ENCODE results near the gene CYP2B6.

DNA sequence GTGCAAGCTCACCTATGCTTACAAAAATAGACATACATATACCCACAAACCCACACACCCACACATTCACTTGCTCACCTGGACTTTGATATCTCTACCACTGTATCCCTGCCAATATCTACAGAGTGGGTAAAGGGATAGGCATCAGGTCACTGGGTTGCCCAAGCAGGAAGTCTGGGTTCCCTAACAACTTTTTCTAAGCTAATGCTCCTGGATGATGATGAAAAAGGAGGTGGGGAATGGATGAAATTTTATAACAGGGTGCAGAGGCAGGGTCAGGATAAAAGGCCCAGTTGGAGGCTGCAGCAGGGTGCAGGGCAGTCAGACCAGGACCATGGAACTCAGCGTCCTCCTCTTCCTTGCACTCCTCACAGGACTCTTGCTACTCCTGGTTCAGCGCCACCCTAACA lies at the start of gene CYP2B6:
- TF ChIP-seq ZFX (IDR thresholded peaks at IDR 0.05; ENCODE audit: borderline replicate concordance): no peak
- TF ChIP-seq, protein P1, sequence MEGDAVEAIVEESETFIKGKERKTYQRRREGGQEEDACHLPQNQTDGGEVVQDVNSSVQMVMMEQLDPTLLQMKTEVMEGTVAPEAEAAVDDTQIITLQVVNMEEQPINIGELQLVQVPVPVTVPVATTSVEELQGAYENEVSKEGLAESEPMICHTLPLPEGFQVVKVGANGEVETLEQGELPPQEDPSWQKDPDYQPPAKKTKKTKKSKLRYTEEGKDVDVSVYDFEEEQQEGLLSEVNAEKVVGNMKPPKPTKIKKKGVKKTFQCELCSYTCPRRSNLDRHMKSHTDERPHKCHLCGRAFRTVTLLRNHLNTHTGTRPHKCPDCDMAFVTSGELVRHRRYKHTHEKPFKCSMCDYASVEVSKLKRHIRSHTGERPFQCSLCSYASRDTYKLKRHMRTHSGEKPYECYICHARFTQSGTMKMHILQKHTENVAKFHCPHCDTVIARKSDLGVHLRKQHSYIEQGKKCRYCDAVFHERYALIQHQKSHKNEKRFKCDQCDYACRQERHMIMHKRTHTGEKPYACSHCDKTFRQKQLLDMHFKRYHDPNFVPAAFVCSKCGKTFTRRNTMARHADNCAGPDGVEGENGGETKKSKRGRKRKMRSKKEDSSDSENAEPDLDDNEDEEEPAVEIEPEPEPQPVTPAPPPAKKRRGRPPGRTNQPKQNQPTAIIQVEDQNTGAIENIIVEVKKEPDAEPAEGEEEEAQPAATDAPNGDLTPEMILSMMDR (IDR thresholded peaks at IDR 0.05): no peak

All from 22Rv1 (cell line).